HFF-Myc (cell line): Measurements from ENCODE around the gene TPP2.
A peak's percentile ranks its signal among the peaks of the same experiment; 100 is the strongest.

Experiments used
- DNase-seq: peaks from one replicate; pipeline ENCODE4 v3.0.0-alpha.2; 2011; ENCODE audit warnings: low read depth; ENCODE audit errors: extremely low read depth
- H3K4me3 ChIP-seq: replicated peaks from 2 replicates; pipeline ENCODE4 v1.5.1; 2011; ENCODE audit warnings: low read depth, mild to moderate bottlenecking, control low read depth, low read length
- TF ChIP-seq, protein P1 (sequence below): IDR thresholded peaks from 2 replicates; pipeline ENCODE4 v1.5.1; 2012; ENCODE audit warnings: mild to moderate bottlenecking, low read depth, low read length, control low read depth; ENCODE audit errors: missing control alignments

Gene TPP2

DNA sequence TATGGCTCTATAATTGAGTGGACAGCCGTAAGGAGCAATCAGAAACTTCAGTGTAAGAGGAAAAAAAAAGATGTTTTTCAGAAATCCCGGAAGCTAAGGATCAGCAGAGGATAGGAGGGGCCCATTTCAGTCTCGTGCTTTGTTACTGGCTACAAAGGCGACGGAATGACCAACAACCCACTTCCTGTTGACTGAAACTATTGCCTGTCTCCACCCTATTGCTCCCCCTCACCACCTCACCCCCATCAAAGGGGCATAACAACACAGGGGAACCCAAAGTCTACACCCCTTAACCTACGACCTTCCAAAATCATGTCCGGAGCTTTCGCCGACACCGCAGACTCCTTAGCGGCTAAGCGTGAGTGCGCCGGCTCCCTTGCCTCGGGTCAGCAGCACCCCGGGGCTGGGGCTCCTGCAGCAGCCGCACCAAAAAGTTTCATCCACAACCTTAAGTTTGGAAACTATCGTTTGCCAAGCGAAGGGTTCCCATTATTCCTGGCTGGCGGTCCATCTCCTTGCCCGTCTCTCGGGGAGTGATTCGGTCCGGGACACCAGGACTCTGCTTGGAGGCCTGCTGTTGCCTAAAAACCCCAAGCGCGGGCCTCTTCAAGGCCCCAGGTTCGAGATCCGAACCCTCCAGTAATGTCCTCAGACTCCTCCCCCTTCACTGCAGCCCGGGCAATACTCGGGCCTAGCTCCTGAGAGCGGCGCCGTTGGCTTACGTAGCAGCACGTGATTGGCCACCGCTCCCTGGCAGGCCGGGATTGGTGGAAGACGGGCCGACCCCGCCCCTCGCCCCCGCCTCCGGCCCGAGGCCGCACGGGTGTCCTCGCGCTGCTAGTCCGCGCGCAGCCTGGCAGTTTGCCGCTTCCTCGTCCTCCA is at the start of gene TPP2:
Gene TPP2, plus strand, starts transcription at position 840 of the 882 bp plus-strand sequence. CDS start 53 bp downstream, outside the sequence.
- peak within 1 kb of the TSS; percentile 85 for H3K4me3 ChIP-seq
- TF ChIP-seq, protein P1, sequence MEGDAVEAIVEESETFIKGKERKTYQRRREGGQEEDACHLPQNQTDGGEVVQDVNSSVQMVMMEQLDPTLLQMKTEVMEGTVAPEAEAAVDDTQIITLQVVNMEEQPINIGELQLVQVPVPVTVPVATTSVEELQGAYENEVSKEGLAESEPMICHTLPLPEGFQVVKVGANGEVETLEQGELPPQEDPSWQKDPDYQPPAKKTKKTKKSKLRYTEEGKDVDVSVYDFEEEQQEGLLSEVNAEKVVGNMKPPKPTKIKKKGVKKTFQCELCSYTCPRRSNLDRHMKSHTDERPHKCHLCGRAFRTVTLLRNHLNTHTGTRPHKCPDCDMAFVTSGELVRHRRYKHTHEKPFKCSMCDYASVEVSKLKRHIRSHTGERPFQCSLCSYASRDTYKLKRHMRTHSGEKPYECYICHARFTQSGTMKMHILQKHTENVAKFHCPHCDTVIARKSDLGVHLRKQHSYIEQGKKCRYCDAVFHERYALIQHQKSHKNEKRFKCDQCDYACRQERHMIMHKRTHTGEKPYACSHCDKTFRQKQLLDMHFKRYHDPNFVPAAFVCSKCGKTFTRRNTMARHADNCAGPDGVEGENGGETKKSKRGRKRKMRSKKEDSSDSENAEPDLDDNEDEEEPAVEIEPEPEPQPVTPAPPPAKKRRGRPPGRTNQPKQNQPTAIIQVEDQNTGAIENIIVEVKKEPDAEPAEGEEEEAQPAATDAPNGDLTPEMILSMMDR = no peak
- DNase-seq = peak; percentile 90

DNA sequence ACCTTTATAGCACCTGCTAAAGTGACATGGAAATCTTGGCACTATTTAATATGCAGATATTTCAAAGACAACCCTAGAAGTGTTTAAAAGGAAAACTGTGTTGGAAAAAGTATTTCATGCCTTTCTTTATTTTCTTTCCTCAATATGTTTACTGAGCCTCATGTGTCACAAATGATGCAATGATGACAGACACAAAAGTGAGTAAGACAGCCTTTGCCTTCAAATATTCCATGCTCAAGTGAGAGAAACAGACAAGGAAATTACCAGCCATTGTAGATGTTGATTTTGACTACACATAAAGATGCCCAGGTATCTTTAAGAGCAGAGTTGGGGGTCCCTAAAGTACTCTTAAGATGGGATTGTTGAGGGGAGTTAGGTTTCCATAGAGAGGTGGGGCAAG is 48.0 kb upstream of the TPP2 start:
- no peak for DNase-seq
- TF ChIP-seq, protein P1 = no peak
- no peak overlapping the region for H3K4me3 ChIP-seq

DNA sequence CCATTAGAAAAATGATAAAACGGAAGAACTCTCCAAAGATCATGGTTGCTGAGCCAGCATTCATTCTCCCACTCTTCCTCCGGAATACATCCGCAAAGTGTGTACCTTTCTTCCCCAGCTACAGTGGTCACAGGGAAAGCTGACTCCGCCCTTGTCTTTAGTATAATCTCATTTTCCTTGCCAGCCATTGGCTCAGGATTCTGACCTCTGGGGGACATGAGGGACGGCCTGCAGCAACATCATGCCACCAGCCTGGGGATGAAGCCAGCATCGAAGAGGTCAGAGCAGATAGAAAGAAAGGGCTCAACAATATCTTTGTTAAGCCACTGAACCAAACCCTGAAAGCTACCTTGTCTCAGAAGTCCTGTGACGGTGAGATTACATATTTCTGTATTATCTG is 46.3 kb upstream of the TPP2 start:
- no peak overlapping the region for H3K4me3 ChIP-seq
- no peak for DNase-seq
- TF ChIP-seq, protein P1 = no peak

DNA sequence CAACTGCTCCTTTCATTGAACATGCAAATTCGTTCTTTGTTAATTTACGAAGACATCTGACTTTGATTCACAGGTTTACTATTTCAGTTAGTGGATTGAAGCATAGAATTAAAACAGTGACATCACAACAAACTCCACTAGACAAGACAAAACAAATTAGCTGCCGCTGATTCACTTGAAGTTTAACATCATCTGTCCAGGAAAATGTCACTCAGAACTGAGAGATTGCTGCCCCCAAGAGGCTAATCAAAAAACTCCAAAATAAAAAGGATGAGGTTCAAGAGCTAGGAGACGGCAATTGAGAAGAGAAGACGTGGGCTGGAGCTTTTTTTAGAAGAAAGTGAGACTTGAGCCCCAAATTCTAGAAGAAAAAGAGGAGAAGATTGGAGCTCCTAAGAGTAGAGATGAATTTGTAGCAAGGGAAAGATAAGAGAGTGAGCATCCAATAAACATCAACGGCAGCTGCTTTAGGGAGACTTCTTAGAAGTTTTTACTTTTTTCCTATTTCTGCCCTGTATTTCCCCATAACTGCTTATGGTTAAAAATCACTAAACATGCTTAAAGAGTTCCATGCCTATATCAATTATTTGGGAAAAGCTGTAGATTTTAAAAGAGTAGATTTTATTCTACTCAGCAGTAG is 40.8 kb upstream of the TPP2 start:
- peak; percentile 9 for DNase-seq
- TF ChIP-seq, protein P1 = peak; percentile 50
- no peak overlapping the region for H3K4me3 ChIP-seq

DNA sequence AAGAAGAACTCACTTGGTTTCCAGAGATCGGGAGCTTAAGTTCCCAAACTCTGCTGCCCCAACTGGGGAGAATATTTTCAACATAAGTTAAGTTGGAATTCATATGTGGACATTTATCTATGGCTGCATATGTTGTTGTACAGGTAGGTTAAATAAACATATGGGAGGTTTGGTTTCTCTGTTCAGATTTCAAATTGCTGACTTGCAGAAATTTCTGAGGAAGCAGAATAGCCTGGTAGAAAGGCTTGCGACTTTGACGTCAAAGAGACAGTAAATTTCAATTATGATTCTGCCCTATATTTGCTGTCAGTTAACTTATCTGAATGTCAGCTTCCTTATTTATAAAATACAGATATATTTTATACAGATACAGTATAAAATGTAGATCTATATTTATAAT is 40.0 kb upstream of the TPP2 start:
- no peak overlapping the region for H3K4me3 ChIP-seq
- TF ChIP-seq, protein P1 = no peak
- no peak for DNase-seq

DNA sequence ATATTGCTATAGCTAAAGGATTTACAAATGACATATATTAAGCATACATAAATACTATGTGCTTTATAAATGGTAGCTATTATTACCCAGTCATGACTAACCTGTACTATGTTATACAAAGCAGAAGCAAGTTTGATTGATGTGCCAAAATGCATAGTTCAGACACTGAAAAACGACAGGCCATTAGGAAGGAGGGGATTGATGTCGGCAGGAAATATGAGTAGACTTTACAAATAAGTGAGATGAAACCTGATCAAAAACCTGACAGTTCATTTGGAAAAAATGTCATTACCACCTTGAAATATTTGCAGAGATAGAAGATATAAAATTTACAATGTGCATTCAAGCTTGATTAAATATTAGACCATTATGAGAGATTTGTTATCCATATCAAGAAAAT is 38.8 kb upstream of the TPP2 start:
- DNase-seq = no peak
- H3K4me3 ChIP-seq = no peak overlapping the region
- TF ChIP-seq, protein P1 = no peak
